ENCODE measurements around the gene CYTIP.

GRCh38 chr2:157415591-157416101 lies 28.2 kb downstream of the CYTIP start:
- TF ChIP-seq CTCF (IDR thresholded peaks at IDR 0.05) (no peak), POLR2A (IDR thresholded peaks at IDR 0.05) (no peak)
